DMS 273 (cell line): ENCODE data around the gene FMN1.

ENCODE experiments used
- DNase-seq: peaks from one replicate; lab custom pipeline; 2025; ENCODE audit not compliant: unreplicated experiment; lab: John Stamatoyannopoulos, UW

The FMN1 gene, protein sequence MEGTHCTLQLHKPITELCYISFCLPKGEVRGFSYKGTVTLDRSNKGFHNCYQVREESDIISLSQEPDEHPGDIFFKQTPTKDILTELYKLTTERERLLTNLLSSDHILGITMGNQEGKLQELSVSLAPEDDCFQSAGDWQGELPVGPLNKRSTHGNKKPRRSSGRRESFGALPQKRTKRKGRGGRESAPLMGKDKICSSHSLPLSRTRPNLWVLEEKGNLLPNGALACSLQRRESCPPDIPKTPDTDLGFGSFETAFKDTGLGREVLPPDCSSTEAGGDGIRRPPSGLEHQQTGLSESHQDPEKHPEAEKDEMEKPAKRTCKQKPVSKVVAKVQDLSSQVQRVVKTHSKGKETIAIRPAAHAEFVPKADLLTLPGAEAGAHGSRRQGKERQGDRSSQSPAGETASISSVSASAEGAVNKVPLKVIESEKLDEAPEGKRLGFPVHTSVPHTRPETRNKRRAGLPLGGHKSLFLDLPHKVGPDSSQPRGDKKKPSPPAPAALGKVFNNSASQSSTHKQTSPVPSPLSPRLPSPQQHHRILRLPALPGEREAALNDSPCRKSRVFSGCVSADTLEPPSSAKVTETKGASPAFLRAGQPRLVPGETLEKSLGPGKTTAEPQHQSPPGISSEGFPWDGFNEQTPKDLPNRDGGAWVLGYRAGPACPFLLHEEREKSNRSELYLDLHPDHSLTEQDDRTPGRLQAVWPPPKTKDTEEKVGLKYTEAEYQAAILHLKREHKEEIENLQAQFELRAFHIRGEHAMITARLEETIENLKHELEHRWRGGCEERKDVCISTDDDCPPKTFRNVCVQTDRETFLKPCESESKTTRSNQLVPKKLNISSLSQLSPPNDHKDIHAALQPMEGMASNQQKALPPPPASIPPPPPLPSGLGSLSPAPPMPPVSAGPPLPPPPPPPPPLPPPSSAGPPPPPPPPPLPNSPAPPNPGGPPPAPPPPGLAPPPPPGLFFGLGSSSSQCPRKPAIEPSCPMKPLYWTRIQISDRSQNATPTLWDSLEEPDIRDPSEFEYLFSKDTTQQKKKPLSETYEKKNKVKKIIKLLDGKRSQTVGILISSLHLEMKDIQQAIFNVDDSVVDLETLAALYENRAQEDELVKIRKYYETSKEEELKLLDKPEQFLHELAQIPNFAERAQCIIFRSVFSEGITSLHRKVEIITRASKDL (N-terminal part only)

DNA sequence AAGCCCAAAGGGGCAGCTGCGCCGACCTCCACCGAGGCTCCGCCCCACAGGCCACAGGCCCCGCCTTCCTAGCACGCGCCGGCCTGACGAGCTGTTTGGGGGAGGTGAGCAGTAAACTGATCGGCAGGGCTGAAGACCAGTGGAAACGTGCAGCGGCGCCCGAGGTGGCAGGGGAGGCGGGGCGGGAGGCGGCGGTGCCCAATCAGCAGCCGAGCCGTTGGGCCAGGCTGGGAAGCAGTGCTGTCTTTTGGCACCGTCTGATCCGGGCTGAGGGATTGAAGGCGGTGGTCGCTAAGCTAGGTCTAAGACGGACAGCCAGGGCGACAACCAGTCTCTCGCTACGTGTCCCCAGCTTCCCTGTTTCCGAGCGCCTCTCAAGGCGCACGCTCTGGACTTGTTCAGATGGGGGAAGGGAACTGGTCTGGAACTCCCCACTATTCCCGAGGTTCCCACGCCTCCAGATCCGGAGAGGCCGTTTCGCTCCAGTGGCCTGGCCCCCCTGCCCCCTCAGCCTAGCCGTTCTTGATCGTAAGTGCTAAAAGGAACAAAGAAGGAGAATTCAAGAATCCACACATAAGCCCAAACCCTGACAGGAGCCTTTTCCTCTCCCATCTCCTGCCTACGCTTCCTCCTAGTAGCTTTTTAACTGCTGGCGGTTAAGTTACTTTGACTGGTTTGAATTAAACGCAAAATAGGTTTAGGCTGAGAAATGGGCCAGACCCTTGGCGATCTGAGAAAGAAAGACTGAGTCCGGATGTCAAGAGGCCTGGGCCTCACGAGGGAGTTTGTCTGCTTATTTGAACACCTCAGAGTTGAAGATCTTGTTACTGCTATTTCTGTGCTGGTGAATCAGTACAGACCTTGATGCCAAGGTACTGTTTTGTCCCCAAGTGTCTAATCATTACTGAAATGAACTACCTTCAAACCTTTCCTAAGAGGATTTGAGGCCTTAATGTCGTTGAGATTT is at the start of gene FMN1:
FMN1 (minus strand) TSS at position 11 of the 967 bp plus-strand sequence. CDS start 39,800 bp downstream, outside the sequence.
- DNase-seq, result peak; percentile 95

DNA sequence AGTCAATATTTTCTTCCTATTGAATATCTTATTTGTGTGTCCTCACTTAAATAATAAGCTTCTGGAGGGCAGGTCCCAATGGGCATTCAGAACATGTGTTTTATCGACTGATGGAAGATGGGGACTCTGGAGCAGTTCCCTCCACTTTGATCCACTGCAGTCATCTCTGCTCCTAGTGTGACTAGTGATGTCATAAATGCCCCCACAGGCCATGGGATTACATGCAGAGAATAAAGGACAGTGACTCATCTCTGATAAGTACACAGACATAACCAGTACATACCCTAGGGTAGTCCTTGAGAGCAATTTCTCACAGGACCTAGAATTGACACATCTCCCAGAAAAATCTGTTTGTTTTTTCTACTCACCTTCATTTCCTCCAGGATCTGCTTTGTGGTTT is 49.4 kb upstream of the FMN1 start:
- no peak for DNase-seq

DNA sequence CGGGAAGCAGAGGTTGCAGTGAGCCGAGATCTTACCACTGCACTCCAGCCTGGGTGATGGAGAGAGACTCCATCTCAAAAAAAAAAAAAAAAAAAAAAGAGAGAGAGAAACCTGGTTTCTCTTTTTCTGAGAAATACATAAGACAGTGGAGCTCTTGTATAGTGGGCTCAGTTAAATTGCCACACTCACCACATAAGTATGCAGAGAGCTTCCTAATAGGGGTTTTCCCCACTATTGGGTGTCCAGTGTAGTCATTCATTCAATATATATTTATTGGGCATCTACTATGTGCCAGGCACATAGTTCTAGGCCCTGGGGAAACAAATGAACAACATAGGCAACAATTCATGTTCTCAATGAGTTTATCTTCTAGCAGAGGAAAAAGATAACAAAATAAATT is 48.9 kb upstream of the FMN1 start:
- no peak for DNase-seq

DNA sequence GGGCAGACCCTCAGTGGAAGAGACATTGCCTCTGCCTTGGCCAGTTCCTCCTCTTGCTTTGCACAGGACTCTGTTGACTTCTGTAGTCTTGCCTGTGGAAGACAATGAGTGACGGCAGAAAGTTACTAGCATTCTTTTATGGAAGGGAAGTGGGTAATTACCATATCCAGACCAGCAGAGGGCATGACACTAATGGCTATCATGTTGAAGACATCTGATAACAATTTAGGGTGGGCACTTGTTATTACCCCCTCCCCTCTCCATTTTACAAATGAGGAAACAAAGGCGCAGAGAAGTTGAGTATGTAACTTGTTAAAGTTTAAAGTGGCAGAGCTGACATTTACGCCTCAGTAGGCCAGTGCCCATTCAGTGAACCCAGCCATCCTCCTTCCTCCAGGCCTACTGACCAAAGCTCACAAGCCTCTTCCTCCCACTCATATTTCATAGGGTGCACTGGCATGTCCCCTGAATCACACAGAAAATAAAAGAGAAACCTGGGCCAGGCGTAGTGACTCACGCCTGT is 48.2 kb upstream of the FMN1 start:
- DNase-seq, result peak; percentile 18

DNA sequence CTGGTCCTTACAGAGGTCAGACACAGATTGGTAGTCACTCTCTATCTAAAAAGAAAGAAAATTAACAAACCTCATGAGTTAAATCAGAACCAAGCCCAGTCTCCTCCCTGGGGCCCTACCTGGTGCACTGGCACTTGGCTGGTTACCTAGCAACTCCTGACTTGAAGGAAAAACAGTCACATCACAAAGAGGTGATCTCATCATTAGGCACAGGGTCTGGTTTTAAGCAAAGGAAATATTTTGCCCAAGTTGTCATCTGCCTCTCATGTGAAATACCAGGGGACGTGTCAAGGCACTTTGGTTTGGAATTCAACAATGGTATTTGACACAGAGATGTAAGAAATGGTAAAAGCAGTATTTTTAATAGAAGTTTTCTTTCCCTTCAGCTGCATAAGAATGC is 47.7 kb upstream of the FMN1 start:
- peak; percentile 8 for DNase-seq

DNA sequence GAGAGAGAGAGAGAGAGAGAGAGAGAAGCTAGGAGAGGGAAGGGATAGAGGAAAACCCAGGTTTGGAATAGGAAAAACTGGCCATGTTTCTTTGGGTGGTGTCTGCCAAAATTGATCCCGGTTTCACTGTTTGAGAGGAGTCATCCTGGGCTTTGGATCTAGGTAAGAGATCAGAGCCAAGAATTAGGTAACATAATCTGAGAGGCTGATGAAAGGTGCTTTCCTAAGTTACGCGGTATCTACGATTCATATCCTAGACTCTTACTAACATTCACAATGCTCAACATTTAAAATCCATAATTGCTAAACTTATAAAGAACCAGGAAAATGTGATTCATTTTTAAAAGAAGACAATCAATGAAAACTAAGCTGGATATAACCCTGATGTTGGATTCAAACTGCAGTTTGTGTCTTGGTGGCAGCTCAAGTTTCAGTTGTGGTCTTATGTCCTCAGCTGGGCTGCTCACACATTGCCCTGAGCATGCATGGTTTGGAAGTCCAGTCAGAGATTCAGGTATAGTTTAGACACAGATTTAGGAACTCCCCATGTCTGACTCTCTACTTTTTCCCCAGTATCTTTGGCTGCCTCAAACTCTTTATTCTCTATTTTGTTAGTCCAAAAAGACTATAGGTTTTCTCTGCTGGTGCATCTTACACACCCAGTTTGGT is 42.5 kb upstream of the FMN1 start:
- DNase-seq, result no peak

DNA sequence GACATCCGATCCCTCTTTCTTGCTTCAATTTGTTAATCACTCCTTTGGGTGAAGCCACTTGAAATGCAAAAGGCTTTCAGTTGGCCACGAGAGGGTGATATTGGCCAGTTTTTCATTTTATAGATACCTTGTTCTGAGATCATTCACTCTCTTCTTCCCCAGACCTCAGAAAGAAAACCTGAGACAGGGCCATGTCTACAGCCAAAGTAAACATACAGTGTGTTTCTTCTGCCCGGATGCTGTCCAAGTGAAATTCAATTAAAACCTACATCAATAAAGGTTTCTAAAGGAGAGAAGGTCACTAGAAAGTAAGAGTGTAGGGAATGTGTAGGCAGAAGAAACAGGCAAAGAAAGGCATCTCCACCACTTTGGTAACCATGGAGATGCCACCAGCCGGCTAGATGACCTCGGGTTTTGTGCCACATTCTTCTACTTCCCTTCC is 39.5 kb upstream of the FMN1 start:
- DNase-seq, result peak; percentile 63

DNA sequence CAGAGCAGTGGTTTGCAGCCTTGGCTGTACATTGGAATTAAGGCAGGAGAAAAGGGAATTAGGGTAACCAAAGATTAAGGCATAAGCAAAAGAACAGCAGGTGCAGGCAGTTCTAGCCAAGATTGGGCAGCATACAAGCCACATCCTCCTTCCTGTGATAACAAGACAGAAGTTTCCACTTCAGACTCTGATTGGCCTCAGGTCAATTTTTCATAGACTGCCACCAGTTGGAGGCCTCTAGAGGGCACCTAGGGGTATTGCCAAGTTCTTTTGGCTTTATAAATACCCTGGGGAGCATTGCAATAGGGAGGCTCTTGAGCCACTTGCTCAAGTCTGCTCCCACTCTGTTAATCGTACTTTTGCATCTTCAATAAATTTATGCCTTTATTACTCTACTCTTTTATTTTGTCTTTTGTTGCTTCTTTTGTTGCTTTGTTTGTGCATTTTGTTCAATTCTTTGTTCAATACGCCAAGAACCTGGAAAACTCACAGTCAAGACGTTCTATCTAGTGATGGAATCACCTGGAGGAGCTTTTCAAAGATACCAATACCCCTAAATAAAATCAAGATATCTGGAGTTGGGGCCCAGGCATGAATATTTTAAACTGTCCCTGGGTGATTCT is 32.2 kb upstream of the FMN1 start:
- peak; percentile 93 for DNase-seq

DNA sequence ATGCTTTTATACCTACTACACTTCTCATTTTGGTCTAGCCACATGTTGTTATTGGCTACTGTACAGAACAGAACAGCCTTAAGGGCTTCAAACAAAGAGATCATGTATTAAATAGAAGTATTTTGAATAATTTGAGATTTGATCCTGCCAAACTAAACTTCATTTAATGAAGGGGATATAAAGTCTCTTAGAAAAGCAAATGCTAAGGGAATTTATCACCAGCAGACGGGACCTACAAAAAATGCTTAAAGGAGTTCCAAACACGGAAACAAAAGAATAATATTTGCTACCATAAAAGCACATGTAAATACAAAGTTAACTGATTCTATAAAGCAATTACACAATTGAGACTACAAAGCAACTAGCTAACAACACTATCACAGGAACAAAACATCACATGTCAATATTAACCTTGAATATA is 23.6 kb upstream of the FMN1 start:
- DNase-seq, result no peak

DNA sequence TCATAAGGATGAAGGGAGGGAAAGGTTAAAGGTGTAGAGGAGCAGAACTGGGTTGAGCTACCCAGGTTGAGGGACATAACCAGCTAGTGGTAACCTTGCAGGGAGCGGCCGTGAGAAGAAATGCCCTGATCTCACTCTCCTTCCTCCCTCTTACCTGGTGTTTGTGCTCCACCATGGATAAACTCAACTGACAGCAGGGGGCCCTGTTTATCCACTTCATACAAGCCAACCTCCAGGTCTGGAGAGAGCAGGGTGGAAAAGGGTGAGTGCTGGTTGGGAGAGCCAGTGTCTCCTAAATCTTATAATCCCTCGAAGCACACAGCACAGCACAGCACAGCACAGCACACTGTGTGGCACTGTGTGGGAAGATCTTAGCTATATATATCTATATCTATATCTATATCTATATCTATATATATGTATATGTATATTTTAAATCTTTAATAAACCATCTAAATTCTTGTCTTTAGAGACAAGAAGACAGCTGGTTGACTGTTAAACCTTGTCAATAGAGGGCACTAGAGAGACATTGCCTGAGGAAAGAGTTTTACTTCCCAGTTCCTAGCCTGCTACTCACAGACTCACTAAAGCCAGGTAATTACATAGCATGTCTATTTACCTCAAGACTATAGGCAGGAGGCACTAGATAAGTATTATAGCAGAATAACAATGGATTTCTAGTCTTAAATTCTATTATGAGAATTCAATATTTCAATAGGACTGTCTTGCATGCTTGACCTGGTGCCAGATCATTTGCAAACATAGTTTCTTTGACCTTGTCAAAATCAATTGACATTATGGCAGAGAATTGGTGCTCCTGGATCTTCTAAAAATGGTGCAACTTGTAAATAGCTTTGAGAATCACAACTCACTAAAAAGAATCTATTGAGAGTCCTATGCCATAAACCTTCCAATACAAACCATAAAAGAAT is 21.7 kb upstream of the FMN1 start:
- DNase-seq, result peak; percentile 47

DNA sequence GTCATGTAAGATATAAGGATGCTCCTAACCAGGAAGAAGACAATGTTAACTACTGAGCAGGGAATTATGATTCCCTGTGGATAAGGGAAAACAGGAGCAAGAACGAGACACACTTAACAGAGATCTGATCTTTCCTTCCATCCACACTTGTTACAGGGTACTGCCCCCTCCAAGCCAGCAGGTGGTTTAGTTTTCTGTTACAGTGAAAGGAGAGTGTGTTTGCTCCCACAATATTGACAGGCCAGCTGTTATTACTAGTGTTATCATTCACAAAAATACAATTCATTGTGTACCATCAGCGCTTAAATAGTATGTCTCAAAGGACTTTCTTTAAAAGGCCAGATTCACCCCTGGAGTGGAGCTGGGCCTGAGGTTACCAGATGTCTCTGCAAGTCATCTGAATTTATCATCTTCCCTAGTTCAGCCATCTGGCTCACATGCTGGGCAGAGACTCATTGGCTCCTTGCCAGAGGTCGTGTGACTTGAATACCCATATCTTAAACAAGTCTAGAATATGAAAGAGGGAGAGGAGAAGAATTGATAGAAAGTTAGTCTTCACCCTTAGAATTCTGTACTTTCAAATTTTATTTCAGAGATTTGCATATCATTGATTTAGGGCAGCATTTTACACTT is 16.8 kb upstream of the FMN1 start:
- peak; percentile 96 for DNase-seq

DNA sequence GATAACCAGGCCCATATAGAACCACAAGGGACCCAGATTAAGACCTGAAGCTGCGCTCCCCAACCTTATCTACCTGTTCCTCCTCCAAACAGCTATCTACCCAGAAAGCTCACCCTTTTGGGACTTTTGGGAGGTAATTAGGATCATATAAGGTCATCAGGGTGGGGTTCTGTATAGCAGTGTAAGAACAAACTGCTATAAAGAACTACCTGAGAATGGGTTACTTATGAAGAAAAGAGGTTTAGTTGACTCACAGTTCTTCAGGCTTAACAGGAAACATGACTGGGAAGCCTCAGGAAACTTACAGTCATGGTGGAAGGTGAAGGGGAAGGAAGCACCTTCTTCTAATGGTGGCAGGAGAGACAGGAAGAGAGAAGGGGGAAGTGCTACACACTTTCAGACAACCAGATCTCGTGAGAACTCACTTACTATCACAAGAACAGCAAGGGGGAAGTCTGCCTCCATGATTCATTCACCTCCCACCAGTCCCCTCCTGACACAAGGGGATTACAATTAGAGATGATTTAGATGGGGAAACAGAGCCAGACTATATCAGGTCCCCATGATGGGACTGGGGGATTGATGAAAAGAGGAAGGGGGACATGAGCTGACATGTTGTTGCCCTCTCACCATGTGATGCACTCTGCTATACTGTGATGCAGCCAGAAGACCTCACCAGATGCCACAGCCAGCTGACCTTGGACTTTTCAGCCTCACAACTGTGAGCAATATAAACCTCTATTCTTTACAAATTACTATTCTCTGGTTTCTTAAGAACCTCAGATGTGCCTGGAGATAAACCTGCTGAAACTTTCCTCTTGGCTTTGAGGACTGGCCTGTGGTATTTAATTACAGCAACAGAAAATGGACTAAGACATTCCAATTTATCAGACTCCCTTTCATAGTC is 15.3 kb upstream of the FMN1 start:
- peak; percentile 19 for DNase-seq

DNA sequence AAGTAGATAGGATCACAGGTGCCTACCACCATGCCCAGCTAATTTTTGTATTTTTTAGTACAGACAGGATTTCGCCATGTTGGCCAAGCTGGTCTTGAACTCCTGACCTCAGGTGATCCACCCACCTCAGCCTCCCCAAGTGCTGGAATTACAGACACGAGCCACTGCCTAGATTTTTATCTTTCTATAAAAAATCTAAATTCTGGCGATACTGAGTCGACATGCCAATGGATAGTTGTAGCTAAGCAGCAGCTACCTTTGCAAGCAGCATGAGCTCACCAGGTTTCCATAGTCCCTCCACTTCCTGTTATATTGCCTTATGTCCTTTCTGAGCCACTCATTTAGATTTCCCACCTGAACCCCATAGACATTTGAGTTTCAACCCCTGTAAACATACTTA is 13.1 kb upstream of the FMN1 start:
- DNase-seq, result no peak

DNA sequence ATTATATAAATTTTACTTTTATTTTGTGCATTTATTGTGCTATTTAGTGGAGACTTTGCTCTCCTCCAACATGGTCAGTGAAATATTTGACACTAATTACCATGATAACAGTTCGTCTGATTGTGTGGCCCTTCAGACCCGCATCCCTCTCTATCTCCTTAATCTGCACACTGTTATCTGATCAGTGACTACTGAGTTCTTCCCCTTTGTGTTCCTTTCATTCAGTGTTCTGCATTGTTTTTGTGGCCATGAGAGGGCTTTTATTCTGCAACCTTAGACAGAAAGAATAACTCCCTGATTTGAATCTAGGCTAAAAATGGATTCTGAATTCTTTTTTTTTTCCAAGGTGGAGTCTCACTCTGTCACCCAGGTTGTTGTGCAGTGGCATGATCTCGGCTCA is 11.9 kb upstream of the FMN1 start:
- DNase-seq, result no peak

DNA sequence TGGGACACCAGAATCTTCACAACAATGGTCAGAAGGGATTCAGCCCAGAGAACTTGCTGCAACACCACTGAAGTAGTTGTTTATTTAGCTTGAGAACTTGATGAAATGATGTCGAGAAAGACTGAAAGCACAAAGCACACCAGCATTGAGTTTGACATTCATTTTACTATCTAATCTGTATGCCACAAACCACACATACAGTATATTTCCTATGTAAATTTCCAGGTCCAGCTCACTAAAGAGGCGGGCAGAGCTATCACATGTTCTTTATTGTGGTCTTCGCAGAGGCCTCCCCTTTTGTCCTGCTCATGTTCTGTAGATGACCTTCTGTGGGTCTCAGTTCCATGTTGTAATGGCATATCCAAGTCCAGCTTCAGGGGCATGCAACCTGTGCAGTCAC is 10.4 kb upstream of the FMN1 start:
- no peak for DNase-seq

DNA sequence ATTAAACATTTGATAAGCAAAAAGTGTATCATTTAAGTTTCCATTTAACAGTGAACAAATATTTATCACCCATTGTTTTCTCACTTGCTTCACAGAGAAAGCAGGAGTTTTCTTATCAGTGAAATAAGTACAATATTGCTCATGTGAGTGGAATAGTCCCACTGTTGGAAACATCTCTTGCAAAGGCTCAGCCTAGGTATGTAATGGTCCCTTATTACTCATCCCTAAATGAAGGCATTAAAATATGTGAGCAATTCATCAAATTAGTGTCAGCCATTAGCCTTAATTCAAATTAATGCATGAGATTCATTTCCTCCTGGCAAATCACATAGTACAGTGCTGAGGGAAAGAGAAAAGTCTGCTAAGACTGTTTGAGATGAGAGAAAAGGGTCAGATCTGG is 9.6 kb upstream of the FMN1 start:
- no peak for DNase-seq
